Mesenchymal stem cell (in vitro differentiated cells and primary cell): ENCODE data around the gene ZZZ3.

Experiments
- DNase-seq: peaks from one replicate; pipeline ENCODE4 v3.0.0-alpha.2; 2013
- H2AFZ ChIP-seq: one replicate; pipeline ENCODE4 v1.6.1; 2013; ENCODE audit warnings: low read depth, mild to moderate bottlenecking, control low read depth, inconsistent platforms, low read length, moderate library complexity
- H2AK5ac ChIP-seq: 2 replicates; pipeline ENCODE4 v1.6.1; 2013; ENCODE audit warnings: low read length, moderate library complexity, mild to moderate bottlenecking, inconsistent platforms; ENCODE audit not compliant: severe bottlenecking
- H2BK120ac ChIP-seq: one replicate; pipeline ENCODE4 v1.6.1; 2013; ENCODE audit warnings: low read depth, mild to moderate bottlenecking, inconsistent platforms, low read length, moderate library complexity
- H2BK12ac ChIP-seq, 2 experiments: one replicate each; pipeline ENCODE4 v1.6.1; 2013; ENCODE audit warnings: inconsistent platforms in 2 of 2, low read length in 2 of 2, mild to moderate bottlenecking in 2 of 2, moderate library complexity in 2 of 2, control low read depth in 1 of 2
- H2BK15ac ChIP-seq: one replicate; pipeline ENCODE4 v1.6.1; 2013; ENCODE audit warnings: mild to moderate bottlenecking, low read depth, inconsistent platforms; ENCODE audit not compliant: poor library complexity, severe bottlenecking
- H2BK5ac ChIP-seq: 2 replicates; pipeline ENCODE4 v1.6.1; 2013; ENCODE audit warnings: low read depth, mild to moderate bottlenecking, low read length, control low read depth, inconsistent platforms; ENCODE audit not compliant: poor library complexity, severe bottlenecking
- H3K14ac ChIP-seq, 2 experiments: one replicate each; pipeline ENCODE4 v1.6.1; 2013; ENCODE audit warnings: inconsistent platforms in 2 of 2, low read length in 2 of 2, control low read depth in 1 of 2, mild to moderate bottlenecking in 1 of 2, moderate library complexity in 1 of 2
- H3K18ac ChIP-seq, 2 experiments: one replicate each; pipeline ENCODE4 v1.6.1; 2013; ENCODE audit warnings: inconsistent platforms in 2 of 2, low read length in 2 of 2, control low read depth in 1 of 2, low read depth in 1 of 2, mild to moderate bottlenecking in 1 of 2
- H3K23ac ChIP-seq, 2 experiments: one replicate each; pipeline ENCODE4 v1.6.1; 2013; ENCODE audit warnings: inconsistent platforms in 2 of 2, low read length in 2 of 2, mild to moderate bottlenecking in 2 of 2, moderate library complexity in 2 of 2, control low read depth in 1 of 2
- H3K27ac ChIP-seq: 2 replicates; pipeline ENCODE4 v1.5.1; 2013; ENCODE audit warnings: mild to moderate bottlenecking, moderate library complexity, low read length, control low read depth, inconsistent platforms; ENCODE audit not compliant: poor library complexity, severe bottlenecking
- H3K27me3 ChIP-seq, 2 experiments: 2 replicates each; pipeline versions ENCODE4 v1.6.1 to v1.7.0; 2013; ENCODE audit warnings: low read length in 2 of 2, mild to moderate bottlenecking in 2 of 2, moderate library complexity in 2 of 2, control low read depth in 1 of 2, inconsistent platforms in 1 of 2; ENCODE audit not compliant: control insufficient read depth in 1 of 2, insufficient read depth in 1 of 2
- H3K36me3 ChIP-seq, 2 experiments: 2 replicates each; pipeline versions ENCODE4 v1.6.1 to v1.7.0; 2013; ENCODE audit warnings: low read length in 2 of 2, control low read depth in 1 of 2, inconsistent platforms in 1 of 2, low read depth in 1 of 2, mild to moderate bottlenecking in 1 of 2; ENCODE audit not compliant: insufficient read depth in 2 of 2, control insufficient read depth in 1 of 2
- H3K4ac ChIP-seq, 2 experiments: one replicate each; pipeline ENCODE4 v1.6.1; 2013; ENCODE audit warnings: inconsistent platforms in 2 of 2, low read length in 2 of 2, mild to moderate bottlenecking in 2 of 2, moderate library complexity in 2 of 2, control low read depth in 1 of 2, low read depth in 1 of 2
- H3K4me1 ChIP-seq: 2 replicates; pipeline ENCODE4 v1.6.1; 2013; ENCODE audit warnings: low read depth, low read length, control low read depth; ENCODE audit not compliant: control insufficient read depth, insufficient read depth
- H3K4me2 ChIP-seq: 2 replicates; pipeline ENCODE4 v1.6.1; 2013; ENCODE audit warnings: low read length, mild to moderate bottlenecking, inconsistent platforms; ENCODE audit not compliant: poor library complexity, severe bottlenecking
- H3K4me3 ChIP-seq, 2 experiments: 2 replicates each; pipeline versions ENCODE4 v1.5.1 to v1.7.0; 2013; ENCODE audit warnings: low read length in 2 of 2, mild to moderate bottlenecking in 2 of 2, control low read depth in 1 of 2, low read depth in 1 of 2; ENCODE audit not compliant: insufficient read depth in 1 of 2
- H3K79me1 ChIP-seq: replicated peaks from 2 replicates; pipeline ENCODE4 v1.6.1; 2013; ENCODE audit warnings: mild to moderate bottlenecking, control low read depth, low read length, inconsistent platforms; ENCODE audit not compliant: poor library complexity, severe bottlenecking
- H3K9ac ChIP-seq: 2 replicates; pipeline ENCODE4 v1.7.0; 2013; ENCODE audit warnings: mild to moderate bottlenecking, low read length, moderate library complexity
- H3K9me3 ChIP-seq: 2 replicates; pipeline ENCODE4 v1.7.0; 2013; ENCODE audit warnings: mild to moderate bottlenecking, low read length; ENCODE audit not compliant: control insufficient read depth
- H4K8ac ChIP-seq: one replicate; pipeline ENCODE4 v1.6.1; 2013; ENCODE audit warnings: inconsistent platforms, mild to moderate bottlenecking, low read length, moderate library complexity
- H4K91ac ChIP-seq: one replicate; pipeline ENCODE4 v1.6.1; 2013; ENCODE audit warnings: mild to moderate bottlenecking, low read length, inconsistent platforms
- WGBS: methylation state at CpG from one replicate; pipeline ENCODE4 v1.1.7; 2013; ENCODE audit warnings: mixed read lengths; 5-methylcytosine and 5-hydroxymethylcytosine counted together

The ZZZ3 gene

DNA sequence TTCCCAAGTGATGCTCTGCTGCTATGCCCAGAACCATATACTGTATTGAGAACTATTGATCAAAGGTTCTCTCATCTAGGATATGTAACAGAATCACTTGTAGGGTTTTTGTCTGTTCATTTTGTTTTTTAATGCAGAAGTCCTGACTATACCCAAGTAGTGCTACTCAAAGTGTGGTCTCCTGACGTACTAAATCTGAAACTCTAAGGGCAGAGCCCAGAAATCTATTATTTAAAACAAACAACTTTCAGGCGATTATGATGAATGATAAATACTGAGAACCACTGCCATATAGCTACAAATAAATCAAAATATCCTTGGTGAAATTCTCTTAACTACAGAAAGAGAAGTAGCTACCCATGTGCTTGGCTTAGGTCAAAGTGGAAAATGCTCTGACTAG is 10.1 kb downstream of the ZZZ3 start:
- H3K4me3 ChIP-seq, result no peak overlapping the region
- H2BK15ac ChIP-seq, result no peak overlapping the region
- H3K79me1 ChIP-seq, result no peaks in the 10 kb centered on the region
- H2AFZ ChIP-seq, result no peak overlapping the region
- no peak overlapping the region for H2BK5ac ChIP-seq
- H2BK120ac ChIP-seq, result no peak overlapping the region
- H3K9ac ChIP-seq, result peak overlapping the region; percentile 24
- no peak overlapping the region for H3K27ac ChIP-seq
- DNase-seq, result no peak
- no peak overlapping the region for H4K91ac ChIP-seq
- 86% methylated on average over 1 of the region's 2 CpGs for WGBS
- H3K18ac ChIP-seq, result no peak overlapping the region
- no peak overlapping the region for H3K14ac ChIP-seq
- H3K4me1 ChIP-seq, result peaks cover 6% of the 10 kb centered on the region
- H4K8ac ChIP-seq, result no peak overlapping the region
- no peak overlapping the region for H3K23ac ChIP-seq
- H3K9me3 ChIP-seq, result no peaks in the 10 kb centered on the region
- no peak overlapping the region for H2BK12ac ChIP-seq
- no peaks in the 10 kb centered on the region for H3K27me3 ChIP-seq
- H2AK5ac ChIP-seq, result no peak overlapping the region
- H3K4me2 ChIP-seq, result no peak overlapping the region
- H3K4ac ChIP-seq, result no peak overlapping the region
- H3K36me3 ChIP-seq, result peaks cover 4 to 15% of the 10 kb centered on the region in 2 experiments

DNA sequence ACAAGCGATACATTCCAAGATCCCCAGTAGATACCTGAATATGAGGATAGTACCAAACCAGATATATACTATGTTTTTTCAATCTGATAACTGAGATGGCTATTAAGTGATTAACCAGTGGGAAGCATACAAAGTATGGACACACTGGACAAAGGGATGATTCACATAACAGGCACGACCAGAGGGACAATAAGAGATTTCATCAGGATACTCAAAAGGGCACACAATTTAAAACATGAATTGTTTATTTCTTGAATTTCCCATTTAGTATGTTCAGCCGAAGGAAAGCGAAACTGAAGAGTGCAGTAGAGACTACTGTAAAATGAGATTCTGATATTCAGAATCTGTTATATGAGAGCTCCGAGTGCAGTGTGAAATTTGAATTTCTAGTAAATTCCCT is 10.6 kb downstream of the ZZZ3 start:
- Histone ChIP-seq H3K4ac (no peak overlapping the region), H3K4me2 (no peak overlapping the region), H2BK15ac (no peak overlapping the region), H4K91ac (no peak overlapping the region), H4K8ac (no peak overlapping the region), H2BK120ac (no peak overlapping the region), H3K14ac (no peak overlapping the region), H3K9me3 (no peaks in the 10 kb centered on the region), H3K27ac (no peak overlapping the region), H3K27me3 (no peaks in the 10 kb centered on the region), H3K4me1 (peaks cover 6% of the 10 kb centered on the region), H2BK12ac (no peak overlapping the region), H2BK5ac (no peak overlapping the region), H2AFZ (no peak overlapping the region), H3K9ac (peak overlapping the region; percentile 24), H2AK5ac (no peak overlapping the region), H3K23ac (no peak overlapping the region), H3K18ac (no peak overlapping the region), H3K4me3 (no peak overlapping the region), H3K79me1 (no peaks in the 10 kb centered on the region), H3K36me3 (peaks cover 4 to 15% of the 10 kb centered on the region in 2 experiments)
- DNase-seq, result peak; percentile 37
- 71% methylated on average over 4 of the region's 5 CpGs for WGBS

DNA sequence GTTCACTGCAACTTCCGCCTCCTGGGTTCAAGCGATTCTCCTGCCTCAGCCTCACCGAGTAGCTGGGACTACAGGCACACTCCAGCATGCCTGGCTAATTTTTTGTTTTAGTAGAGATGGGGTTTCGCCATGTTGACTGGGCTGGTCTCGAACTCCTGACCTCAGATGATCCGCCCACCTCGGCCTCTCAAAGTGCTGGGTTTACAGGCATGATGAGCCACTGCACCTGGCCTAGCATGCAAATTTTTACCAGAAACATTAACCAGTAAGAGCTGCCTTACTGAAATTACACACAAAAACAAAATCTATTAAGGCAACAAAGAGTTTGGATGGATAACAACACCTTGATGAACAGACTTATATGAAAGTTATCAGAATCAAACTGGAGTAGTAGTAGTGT is 12.1 kb downstream of the ZZZ3 start:
- peaks cover 0 to 7% of the 10 kb centered on the region in 2 experiments for H3K36me3 ChIP-seq
- H4K91ac ChIP-seq, result no peak overlapping the region
- H3K4me1 ChIP-seq, result peaks cover 7% of the 10 kb centered on the region
- no peak overlapping the region for H3K4ac ChIP-seq
- H2AFZ ChIP-seq, result no peak overlapping the region
- WGBS, result 100% methylated on average over 5 of the region's 7 CpGs
- H2AK5ac ChIP-seq, result no peak overlapping the region
- H4K8ac ChIP-seq, result no peak overlapping the region
- no peak overlapping the region for H2BK120ac ChIP-seq
- no peaks in the 10 kb centered on the region for H3K27me3 ChIP-seq
- no peak overlapping the region for H3K14ac ChIP-seq
- no peak overlapping the region for H2BK5ac ChIP-seq
- H3K4me2 ChIP-seq, result no peak overlapping the region
- H3K4me3 ChIP-seq, result no peak overlapping the region
- no peak for DNase-seq
- H3K27ac ChIP-seq, result no peak overlapping the region
- H3K9me3 ChIP-seq, result no peaks in the 10 kb centered on the region
- H3K23ac ChIP-seq, result no peak overlapping the region
- no peak overlapping the region for H2BK12ac ChIP-seq
- no peak overlapping the region for H2BK15ac ChIP-seq
- no peak overlapping the region for H3K9ac ChIP-seq
- H3K79me1 ChIP-seq, result no peaks in the 10 kb centered on the region
- H3K18ac ChIP-seq, result no peak overlapping the region

DNA sequence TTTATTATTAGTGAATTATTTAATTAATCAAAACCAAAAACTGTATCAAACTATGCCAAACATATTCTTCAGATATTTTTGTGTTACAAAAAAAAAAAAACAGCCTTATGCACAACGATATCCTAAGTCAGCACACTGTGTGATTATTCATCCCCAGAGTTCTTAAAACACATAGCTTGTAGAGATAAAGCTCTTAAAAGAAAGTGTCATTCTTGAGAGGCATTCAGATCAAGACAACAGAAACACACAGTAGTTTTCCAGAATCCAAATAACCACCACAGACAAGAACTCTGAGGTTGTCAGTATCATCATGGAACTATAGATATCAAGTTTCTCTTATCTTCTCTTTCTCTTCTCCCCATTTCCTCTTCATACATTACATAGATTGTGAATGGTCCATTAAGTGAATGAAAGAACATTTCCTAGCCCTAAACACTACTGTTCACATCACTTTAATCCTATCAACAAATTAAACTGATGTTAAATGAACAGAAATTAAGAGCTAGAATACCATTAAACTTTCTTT is 13.5 kb downstream of the ZZZ3 start:
- Histone ChIP-seq H2BK12ac (no peak overlapping the region), H3K14ac (no peak overlapping the region), H4K8ac (no peak overlapping the region), H2AK5ac (no peak overlapping the region), H3K23ac (no peak overlapping the region), H3K4me2 (no peak overlapping the region), H3K4ac (no peak overlapping the region), H2BK5ac (no peak overlapping the region), H3K27me3 (no peaks in the 10 kb centered on the region), H2BK120ac (no peak overlapping the region), H3K18ac (no peak overlapping the region), H2AFZ (no peak overlapping the region), H3K9ac (no peak overlapping the region), H3K79me1 (no peaks in the 10 kb centered on the region), H4K91ac (no peak overlapping the region), H3K4me3 (no peak overlapping the region), H3K4me1 (peaks cover 7% of the 10 kb centered on the region), H2BK15ac (no peak overlapping the region), H3K9me3 (no peaks in the 10 kb centered on the region), H3K27ac (no peak overlapping the region), H3K36me3 (peaks cover 0 to under 1% of the 10 kb centered on the region in 2 experiments)
- peak; percentile 41 for DNase-seq
- WGBS, result 40% methylated on average over 1 of the region's 1 CpG
